22Rv1 (cell line): Measurements from ENCODE around the gene CDKAL1.

ENCODE experiments used
- H3K27ac ChIP-seq: fragments of 450-650 bp; 2 replicates; pipeline ENCODE4 v1.5.1; 2017
- ZFX ChIP-seq: fragments of 450-650 bp; IDR thresholded peaks from 2 replicates; pipeline ENCODE4 v1.6.1; 2017; ENCODE audit warnings: antibody characterized with exemption, borderline replicate concordance
- TF ChIP-seq, protein P1 (sequence below): fragments of 450-650 bp; IDR thresholded peaks from 2 replicates; pipeline ENCODE4 v1.5.1; 2017; ENCODE audit warnings: mild to moderate bottlenecking

The CDKAL1 gene

DNA sequence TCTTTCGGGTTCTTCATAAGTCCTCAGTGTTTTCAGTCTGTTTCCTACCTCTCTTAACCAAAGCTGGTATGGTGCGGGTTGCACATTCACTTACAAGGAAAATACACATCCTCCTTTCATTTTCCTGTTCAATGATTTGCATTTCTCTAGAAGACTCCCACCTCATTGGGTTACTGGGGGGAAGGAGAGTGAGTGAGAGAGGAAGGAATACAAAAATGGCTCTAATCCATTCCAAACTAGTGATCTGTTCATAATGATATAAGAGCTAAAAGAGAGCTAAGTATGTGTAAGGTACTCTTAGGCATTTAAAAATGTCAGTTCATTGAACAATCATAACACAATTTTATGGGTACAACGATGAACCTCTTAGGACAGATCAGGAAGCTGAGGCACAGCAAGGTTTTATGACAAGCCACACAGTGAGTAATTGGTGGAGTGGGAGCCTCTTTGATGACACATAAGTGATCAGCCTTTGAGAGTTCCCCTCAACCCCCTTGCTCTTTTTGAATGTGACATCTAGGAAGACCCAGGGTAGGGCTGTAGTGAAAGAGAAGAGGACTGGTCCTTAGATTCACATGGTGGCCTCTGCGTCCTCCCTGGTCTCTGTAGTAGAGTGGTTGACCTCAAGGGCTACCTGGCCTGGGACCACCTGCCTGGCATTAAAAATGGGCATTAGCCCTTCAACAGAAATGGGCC, 730.9 kb downstream of the CDKAL1 start:
- H3K27ac ChIP-seq: no peak overlapping the region
- no peak for TF ChIP-seq ZFX
- TF ChIP-seq, protein P1, sequence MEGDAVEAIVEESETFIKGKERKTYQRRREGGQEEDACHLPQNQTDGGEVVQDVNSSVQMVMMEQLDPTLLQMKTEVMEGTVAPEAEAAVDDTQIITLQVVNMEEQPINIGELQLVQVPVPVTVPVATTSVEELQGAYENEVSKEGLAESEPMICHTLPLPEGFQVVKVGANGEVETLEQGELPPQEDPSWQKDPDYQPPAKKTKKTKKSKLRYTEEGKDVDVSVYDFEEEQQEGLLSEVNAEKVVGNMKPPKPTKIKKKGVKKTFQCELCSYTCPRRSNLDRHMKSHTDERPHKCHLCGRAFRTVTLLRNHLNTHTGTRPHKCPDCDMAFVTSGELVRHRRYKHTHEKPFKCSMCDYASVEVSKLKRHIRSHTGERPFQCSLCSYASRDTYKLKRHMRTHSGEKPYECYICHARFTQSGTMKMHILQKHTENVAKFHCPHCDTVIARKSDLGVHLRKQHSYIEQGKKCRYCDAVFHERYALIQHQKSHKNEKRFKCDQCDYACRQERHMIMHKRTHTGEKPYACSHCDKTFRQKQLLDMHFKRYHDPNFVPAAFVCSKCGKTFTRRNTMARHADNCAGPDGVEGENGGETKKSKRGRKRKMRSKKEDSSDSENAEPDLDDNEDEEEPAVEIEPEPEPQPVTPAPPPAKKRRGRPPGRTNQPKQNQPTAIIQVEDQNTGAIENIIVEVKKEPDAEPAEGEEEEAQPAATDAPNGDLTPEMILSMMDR: no peak

DNA sequence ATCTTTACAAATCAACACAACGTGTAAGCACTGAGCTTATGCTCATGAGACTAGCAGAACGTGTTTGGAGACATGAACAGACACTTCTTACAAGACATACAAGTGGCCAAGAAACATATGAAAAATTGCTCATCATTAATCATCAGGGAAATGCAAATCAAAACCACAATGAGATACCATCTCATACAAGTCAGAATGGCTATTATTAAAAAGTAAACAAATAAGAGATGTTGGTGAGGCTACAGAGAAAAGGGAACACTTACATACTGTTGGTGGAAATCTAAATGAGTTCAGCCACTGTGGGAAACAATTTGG, 731.4 kb downstream of the CDKAL1 start:
- no peak for TF ChIP-seq ZFX
- TF ChIP-seq, protein P1: no peak
- H3K27ac ChIP-seq: no peak overlapping the region

DNA sequence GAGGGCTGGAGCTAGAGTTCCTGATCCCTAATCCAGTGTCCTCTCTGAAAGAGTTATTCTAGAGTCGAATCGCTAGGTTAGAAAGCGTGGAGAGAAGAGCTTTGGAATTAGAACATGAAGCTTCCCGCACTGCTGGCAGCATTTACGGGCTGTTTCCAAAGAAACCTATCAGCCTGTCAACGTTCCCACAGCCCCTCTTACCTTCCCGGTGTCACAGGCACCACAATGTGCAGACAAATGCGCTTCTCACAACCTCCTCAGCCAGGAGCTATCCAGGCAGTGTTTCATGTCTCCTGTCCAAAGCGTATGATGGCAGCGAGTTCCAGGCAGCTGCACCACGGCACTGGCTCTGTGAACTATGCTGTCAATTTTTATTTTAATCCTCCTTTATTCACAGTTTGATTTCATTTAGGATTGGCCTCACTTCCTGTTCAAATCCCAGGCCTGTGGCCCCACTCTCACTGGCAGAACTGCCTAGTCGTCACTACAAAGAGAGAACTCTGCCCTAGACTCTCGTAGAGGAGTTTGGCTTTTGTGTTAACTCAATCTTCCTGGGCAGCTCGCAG, 736.5 kb downstream of the CDKAL1 start:
- H3K27ac ChIP-seq: no peak overlapping the region
- TF ChIP-seq ZFX: no peak
- TF ChIP-seq, protein P1: no peak

DNA sequence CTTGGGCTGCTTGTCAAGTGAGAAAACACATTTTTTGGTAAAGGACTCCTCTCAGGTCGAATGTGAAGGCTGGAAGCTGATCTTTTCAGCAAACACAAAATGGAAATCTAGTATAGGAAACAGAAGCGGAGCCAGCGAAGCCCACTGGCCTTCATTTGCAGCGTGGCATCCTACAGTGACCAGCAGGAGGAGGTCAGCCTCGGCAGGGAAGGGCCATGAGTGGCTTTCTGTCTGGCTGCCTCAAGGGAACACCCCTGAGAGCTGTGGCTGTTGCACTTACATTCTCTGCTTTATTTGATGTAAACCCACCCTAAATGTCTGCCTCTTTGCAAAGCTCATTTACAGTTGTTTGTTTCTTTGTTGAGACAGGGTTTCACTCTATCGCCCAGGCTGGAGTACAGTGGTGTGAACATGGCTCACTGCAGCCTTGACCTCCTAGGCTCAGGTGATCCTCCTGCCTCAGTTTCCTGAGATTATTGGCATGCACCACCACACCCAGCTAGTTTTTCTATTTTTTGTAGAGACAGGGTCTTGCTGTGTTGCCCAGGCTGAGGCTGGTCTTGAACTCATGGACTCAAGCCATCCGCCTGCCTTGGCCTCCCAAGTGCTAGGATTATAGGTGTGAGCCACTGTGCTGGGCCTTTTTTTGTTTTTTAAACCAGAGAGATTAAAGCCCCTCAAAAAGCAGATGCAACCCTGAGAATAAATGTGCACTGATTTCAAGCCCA, 737.3 kb downstream of the CDKAL1 start:
- TF ChIP-seq ZFX: no peak
- TF ChIP-seq, protein P1: no peak
- no peak overlapping the region for H3K27ac ChIP-seq

DNA sequence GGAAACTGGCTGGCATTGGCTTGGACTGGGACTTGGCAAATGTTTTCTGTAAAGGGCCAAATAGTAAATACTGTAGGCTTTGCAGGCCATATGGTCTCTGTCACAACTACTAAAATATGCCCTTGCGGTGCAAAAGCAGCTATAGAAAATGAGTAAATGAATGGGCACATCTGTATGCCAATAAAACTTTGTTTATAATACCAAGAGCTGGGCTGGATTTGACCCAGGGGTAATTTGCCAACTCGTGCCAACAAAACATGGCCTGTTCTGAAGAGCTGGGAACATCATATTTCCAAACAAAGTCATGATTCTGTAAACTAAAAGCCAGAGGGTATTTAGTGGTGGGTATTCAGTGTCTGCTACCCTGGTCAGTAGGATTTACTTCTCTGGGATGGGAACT, 739.2 kb downstream of the CDKAL1 start:
- no peak overlapping the region for H3K27ac ChIP-seq
- TF ChIP-seq, protein P1: no peak
- no peak for TF ChIP-seq ZFX

DNA sequence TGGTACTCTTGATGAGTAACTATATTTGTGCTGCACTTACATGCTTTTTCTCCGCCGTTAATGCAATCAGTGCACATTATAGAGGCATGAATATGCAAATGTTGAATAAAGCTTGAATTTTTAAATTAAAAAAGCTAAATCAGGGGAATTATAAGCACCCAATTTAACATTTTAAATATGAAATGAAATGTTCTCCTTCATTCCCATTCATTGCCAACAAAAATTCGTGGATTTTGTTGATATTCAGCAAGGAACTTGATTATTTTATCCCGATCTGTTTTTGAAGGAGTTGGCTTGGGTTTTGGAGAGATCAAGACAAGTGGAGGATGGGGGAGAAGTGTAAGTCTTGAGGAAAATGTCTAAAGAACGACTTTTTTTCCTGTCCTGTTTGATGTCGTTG, 740.6 kb downstream of the CDKAL1 start:
- H3K27ac ChIP-seq: no peak overlapping the region
- no peak for TF ChIP-seq ZFX
- TF ChIP-seq, protein P1: no peak

DNA sequence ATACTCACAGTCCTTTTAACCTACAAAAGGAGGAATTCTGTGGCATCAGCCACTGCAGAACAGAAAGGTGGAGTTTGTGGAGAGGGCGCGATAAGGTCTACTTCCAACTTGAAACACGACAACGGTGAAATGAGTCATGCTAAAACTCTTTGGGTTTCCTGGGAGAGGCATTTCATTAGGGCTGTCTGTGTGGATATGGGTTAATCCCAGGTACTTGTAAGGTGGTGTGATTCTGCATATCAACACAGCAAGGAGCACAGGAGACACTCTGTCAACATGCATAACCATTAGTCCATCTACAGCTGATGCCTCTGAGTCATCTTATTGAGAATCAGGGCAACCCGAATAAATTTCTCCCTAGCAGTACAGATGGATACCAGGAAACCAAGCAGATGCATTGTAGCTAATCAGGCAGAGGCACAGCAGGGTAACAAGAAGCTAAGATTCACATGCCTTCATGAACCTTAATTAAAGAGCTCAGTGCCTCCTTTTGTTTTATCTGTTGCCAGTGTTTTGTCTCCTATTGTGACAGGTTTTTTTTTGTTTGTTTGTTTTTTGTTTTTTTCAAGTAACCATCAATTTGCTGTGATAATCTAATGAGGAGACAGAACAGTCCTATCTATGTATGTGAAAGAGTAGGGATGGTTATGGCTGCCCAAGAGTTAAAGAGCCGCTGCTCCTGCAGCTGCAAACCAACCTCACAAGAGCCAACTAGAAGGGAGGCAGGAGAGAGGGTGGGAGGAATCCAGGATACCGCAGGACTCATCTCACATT, 743.5 kb downstream of the CDKAL1 start:
- TF ChIP-seq, protein P1: no peak
- no peak for TF ChIP-seq ZFX
- no peak overlapping the region for H3K27ac ChIP-seq
